Natural killer cell (primary cell): ENCODE measurements around the gene HES1. TPM values are rescaled to one million over a fixed set of nuclear protein-coding genes. Genes with fewer than 3 reads are reported as not detected.

Experiments
- ATAC-seq, 3 donors: fragments of 150-1000 bp in 2 of 3; fragments of 200-7000 bp in 1 of 3; cut with Tn5 transposase; 1 replicate in 1 of 3; 2 replicates in 2 of 3; pipeline ENCODE4 v1.10.0; 2021; ENCODE audit warnings: mild to moderate bottlenecking in 2 of 3, moderate library complexity in 2 of 3
- DNase-seq, 2 donors: peaks; one replicate each; pipeline versions ENCODE4 v3.0.0 to v3.0.0-alpha.2; 2013 to 2021; ENCODE audit warnings: mixed read lengths in 1 of 2
- H3K27ac ChIP-seq: one replicate; pipeline ENCODE4 v1.5.1; 2013; ENCODE audit warnings: mild to moderate bottlenecking, low read length
- H3K27me3 ChIP-seq: one replicate; pipeline ENCODE4 v1.6.1; 2013; ENCODE audit warnings: low read length; ENCODE audit not compliant: control insufficient read depth, insufficient read depth
- H3K36me3 ChIP-seq: one replicate; pipeline ENCODE4 v1.6.1; 2013; ENCODE audit warnings: low read length; ENCODE audit not compliant: control insufficient read depth, insufficient read depth
- H3K4me1 ChIP-seq: one replicate; pipeline ENCODE4 v1.6.1; 2013; ENCODE audit warnings: low read length; ENCODE audit not compliant: control insufficient read depth, insufficient read depth
- H3K4me3 ChIP-seq: one replicate; pipeline ENCODE4 v1.5.1; 2013; ENCODE audit warnings: low read length
- H3K9me3 ChIP-seq: one replicate; pipeline ENCODE4 v1.6.1; 2013; ENCODE audit warnings: low read length; ENCODE audit not compliant: control insufficient read depth, insufficient read depth
- H3K27ac Mint-ChIP-seq, 2 donors: one replicate each; pipeline ENCODE4 v1.8.0; 2022; ENCODE audit warnings: mild to moderate bottlenecking in 2 of 2, mixed read lengths in 2 of 2, moderate library complexity in 1 of 2
- H3K27me3 Mint-ChIP-seq, 2 donors: one replicate each; pipeline ENCODE4 v1.8.0; 2022; ENCODE audit warnings: low read depth in 2 of 2, mixed read lengths in 2 of 2
- H3K36me3 Mint-ChIP-seq: one replicate; pipeline ENCODE4 v1.8.0; 2022; ENCODE audit warnings: mixed read lengths
- H3K4me1 Mint-ChIP-seq, 2 donors: one replicate each; pipeline ENCODE4 v1.8.0; 2022; ENCODE audit warnings: mixed read lengths in 2 of 2
- H3K4me3 Mint-ChIP-seq: one replicate; pipeline ENCODE4 v1.8.0; 2022; ENCODE audit warnings: mild to moderate bottlenecking, moderate library complexity, mixed read lengths
- H3K9me3 Mint-ChIP-seq, 2 donors: one replicate each; pipeline ENCODE4 v1.8.0; 2022; ENCODE audit warnings: mixed read lengths in 2 of 2
- CTCF ChIP-seq: fragments of 200-600 bp; IDR thresholded peaks from one replicate; pipeline ENCODE4 v1.8.0; 2022; ENCODE audit warnings: antibody characterized with exemption
- WGBS: methylation state at CpG from one replicate; pipeline ENCODE4 v1.1.7; 2013; ENCODE audit warnings: missing lambda C conversion rate; ENCODE audit not compliant: insufficient coverage; 5-methylcytosine and 5-hydroxymethylcytosine counted together
- intact Hi-C: fragments of 100-400 bp; cut with micrococcal nuclease; formaldehyde crosslinking; loops from one replicate; pipeline ENCODE4 v1.14.2; 2022
- total RNA-seq, 4 donors: library from RNA; stranded (reverse); fragments of 120-200 nt in 1 of 4; gene quantifications; one replicate each; pipeline versions ENCODE4 v1.2.3 to v1.2.4, GENCODE V29; 2013 to 2022

The HES1 gene
- total RNA-seq, 3 donors from 2014 or later (not counting 1 experiment from before 2014, with no cell fraction given): 1.5 to 4.4 (median 2.2) TPM

GRCh38 chr3:194181612-194182529, 45.9 kb downstream of the HES1 start:
- Mint-ChIP-seq H3K27me3 (peaks cover 19 to 20% of the 10 kb centered on the region in 2 donors), H3K27ac (no peak overlapping the region), H3K4me1 (no peaks in the 10 kb centered on the region), H3K4me3 (no peak overlapping the region), H3K9me3 (no peaks in the 10 kb centered on the region), H3K36me3 (no peaks in the 10 kb centered on the region)
- DNase-seq (no peak), ATAC-seq (no peak)
- WGBS: 85% methylated on average over 7 of the region's 11 CpGs
- TF ChIP-seq CTCF: no peak
- intact Hi-C loops: no loop called here
- Histone ChIP-seq H3K36me3 (no peaks in the 10 kb centered on the region), H3K4me3 (no peak overlapping the region), H3K9me3 (no peaks in the 10 kb centered on the region), H3K4me1 (no peaks in the 10 kb centered on the region), H3K27ac (no peak overlapping the region), H3K27me3 (no peaks in the 10 kb centered on the region)

- Histone ChIP-seq H3K27me3 (no peaks in the 10 kb centered on the region), H3K9me3 (no peaks in the 10 kb centered on the region), H3K4me3 (no peak overlapping the region), H3K27ac (no peak overlapping the region), H3K36me3 (no peaks in the 10 kb centered on the region), H3K4me1 (no peaks in the 10 kb centered on the region)
- WGBS: 83% methylated on average over 2 of the region's 4 CpGs
- DNase-seq: no peak
- Mint-ChIP-seq H3K27me3 (peaks cover 5 to 15% of the 10 kb centered on the region in 2 donors), H3K9me3 (no peaks in the 10 kb centered on the region), H3K4me1 (no peaks in the 10 kb centered on the region), H3K36me3 (no peaks in the 10 kb centered on the region), H3K4me3 (no peak overlapping the region), H3K27ac (no peak overlapping the region)
- TF ChIP-seq CTCF: no peak
- no peak for ATAC-seq
- intact Hi-C loops: no loop called here
Measured at GRCh38 chr3:194183271-194183670, 47.3 kb downstream of the HES1 start.

GRCh38 chr3:194184265-194184751, 48.4 kb downstream of the HES1 start:
- no peak overlapping the region for H3K27ac ChIP-seq
- no peaks in the 10 kb centered on the region for H3K36me3 ChIP-seq
- no peak overlapping the region for H3K4me3 ChIP-seq
- Mint-ChIP-seq H3K36me3 (no peaks in the 10 kb centered on the region), H3K4me1 (no peaks in the 10 kb centered on the region), H3K9me3 (no peaks in the 10 kb centered on the region), H3K27me3 (peaks cover 0 to 7% of the 10 kb centered on the region in 2 donors), H3K4me3 (no peak overlapping the region), H3K27ac (no peak overlapping the region)
- intact Hi-C loops: no loop called here
- WGBS: 76% methylated on average over 4 of the region's 4 CpGs
- ATAC-seq (no peak), DNase-seq (no peak)
- no peaks in the 10 kb centered on the region for H3K9me3 ChIP-seq
- TF ChIP-seq CTCF: no peak
- H3K4me1 ChIP-seq: no peaks in the 10 kb centered on the region
- no peaks in the 10 kb centered on the region for H3K27me3 ChIP-seq
